ENCODE results near the gene C1orf87.

C1orf87 gene

GRCh38 chr1:60049188-60049587 is 24.4 kb downstream of the C1orf87 start:
- DNase-seq (ENCODE audit: low read depth), result no peak
- TF ChIP-seq CTCF (IDR thresholded peaks at IDR 0.05; ENCODE audit: insufficient read depth, low read depth, low read length, missing control alignments), result no peak

GRCh38 chr1:60044881-60045280 is 28.7 kb downstream of the C1orf87 start:
- DNase-seq (ENCODE audit: low read depth), result no peak

More at GRCh38 chr1:60049188-60049587, 24.4 kb downstream of the C1orf87 start:
- H3K4me3 ChIP-seq (ENCODE audit: low read length), result no peak overlapping the region

DNA sequence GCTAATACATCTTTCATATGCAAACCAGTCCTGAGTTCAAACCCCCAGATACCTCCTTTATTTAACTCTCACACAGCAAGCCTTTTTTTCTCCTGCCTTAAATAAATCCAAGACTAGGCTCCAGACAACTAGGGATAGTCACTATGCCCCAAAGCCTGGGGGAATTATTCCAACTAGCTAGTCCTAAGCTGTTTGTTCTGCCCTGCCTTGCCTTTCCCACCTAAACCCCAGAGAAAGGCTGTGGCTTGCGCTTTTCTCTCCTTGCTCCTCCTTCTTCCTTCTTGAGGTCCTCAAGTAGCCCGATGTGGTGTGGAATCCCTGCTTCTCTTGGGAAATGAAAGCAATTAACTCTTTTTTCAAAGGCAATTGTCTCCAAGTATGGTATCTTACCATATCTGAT is 31.8 kb downstream of the C1orf87 start:
- TF ChIP-seq CTCF (IDR thresholded peaks at IDR 0.05; ENCODE audit: insufficient read depth, low read depth, low read length, missing control alignments), result no peak
- DNase-seq (ENCODE audit: low read depth), result no peak
- no peak overlapping the region for H3K4me3 ChIP-seq (ENCODE audit: low read length)

More at GRCh38 chr1:60044881-60045280, 28.7 kb downstream of the C1orf87 start:
- TF ChIP-seq CTCF (IDR thresholded peaks at IDR 0.05; ENCODE audit: insufficient read depth, low read depth, low read length, missing control alignments), result no peak
- no peak overlapping the region for H3K4me3 ChIP-seq (ENCODE audit: low read length)

DNA sequence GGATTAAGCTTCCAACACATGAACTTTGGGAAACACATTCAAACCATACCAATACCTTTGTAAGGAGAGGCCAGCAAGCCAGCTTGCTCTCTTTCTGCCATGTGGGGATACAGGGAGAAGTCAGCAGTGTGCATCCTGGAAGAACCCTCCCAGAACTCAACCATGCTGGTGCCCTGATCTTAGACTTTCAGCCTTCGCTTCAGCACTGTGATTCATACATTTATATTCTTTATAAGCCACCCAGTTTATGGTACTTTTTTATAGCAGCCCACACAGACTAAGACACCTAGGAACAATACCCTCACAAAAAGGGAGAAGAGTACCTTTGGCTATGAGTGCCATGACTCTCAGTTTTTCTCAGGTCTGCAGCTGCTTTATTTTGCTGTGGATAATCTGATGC is 35.9 kb downstream of the C1orf87 start:
- DNase-seq (ENCODE audit: low read depth), result no peak
- no peak for TF ChIP-seq CTCF (IDR thresholded peaks at IDR 0.05; ENCODE audit: insufficient read depth, low read depth, low read length, missing control alignments)
- H3K4me3 ChIP-seq (ENCODE audit: low read length), result no peak overlapping the region

GRCh38 chr1:60036856-60037460 is 36.6 kb downstream of the C1orf87 start:
- TF ChIP-seq CTCF (IDR thresholded peaks at IDR 0.05; ENCODE audit: insufficient read depth, low read depth, low read length, missing control alignments), result no peak

DNA sequence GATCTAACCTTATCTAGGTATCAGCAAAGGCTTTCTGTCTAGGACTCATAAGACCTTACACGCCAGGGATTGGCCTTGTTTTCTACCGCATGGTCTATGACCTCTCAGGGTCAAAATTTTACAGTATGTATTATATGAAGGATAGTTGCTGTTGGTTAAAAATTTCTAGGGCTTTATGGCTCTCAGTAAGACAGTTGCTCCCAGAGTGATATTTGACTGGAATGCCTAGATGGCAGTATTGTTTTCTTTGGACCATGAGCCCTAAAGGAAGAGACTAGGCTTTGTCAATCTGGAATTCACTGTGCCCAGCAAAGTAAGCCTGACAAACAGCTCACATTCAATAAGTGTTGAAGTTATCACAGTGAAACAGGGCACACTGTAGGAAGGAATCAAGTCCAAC is 37.6 kb downstream of the C1orf87 start:
- DNase-seq (ENCODE audit: low read depth), result no peak
- TF ChIP-seq CTCF (IDR thresholded peaks at IDR 0.05; ENCODE audit: insufficient read depth, low read depth, low read length, missing control alignments), result no peak
- no peak overlapping the region for H3K4me3 ChIP-seq (ENCODE audit: low read length)

More at GRCh38 chr1:60036856-60037460, 36.6 kb downstream of the C1orf87 start:
- H3K4me3 ChIP-seq (ENCODE audit: low read length), result no peak overlapping the region
- no peak for DNase-seq (ENCODE audit: low read depth)

GRCh38 chr1:60034999-60035398 is 38.6 kb downstream of the C1orf87 start:
- no peak for TF ChIP-seq CTCF (IDR thresholded peaks at IDR 0.05; ENCODE audit: insufficient read depth, low read depth, low read length, missing control alignments)
- H3K4me3 ChIP-seq (ENCODE audit: low read length), result no peak overlapping the region
- no peak for DNase-seq (ENCODE audit: low read depth)
